GM10266 (cell line): Measurements from ENCODE around the gene SNAI3.

Experiments used
- DNase-seq: peaks from one replicate; pipeline ENCODE4 v3.0.0; 2012; ENCODE audit errors: extremely low spot score
- CTCF ChIP-seq: IDR thresholded peaks from 2 replicates; pipeline ENCODE4 v1.5.1; 2012; ENCODE audit warnings: mild to moderate bottlenecking, low read depth; ENCODE audit not compliant: control insufficient read depth, insufficient read depth; ENCODE audit errors: missing control alignments

Gene SNAI3

DNA sequence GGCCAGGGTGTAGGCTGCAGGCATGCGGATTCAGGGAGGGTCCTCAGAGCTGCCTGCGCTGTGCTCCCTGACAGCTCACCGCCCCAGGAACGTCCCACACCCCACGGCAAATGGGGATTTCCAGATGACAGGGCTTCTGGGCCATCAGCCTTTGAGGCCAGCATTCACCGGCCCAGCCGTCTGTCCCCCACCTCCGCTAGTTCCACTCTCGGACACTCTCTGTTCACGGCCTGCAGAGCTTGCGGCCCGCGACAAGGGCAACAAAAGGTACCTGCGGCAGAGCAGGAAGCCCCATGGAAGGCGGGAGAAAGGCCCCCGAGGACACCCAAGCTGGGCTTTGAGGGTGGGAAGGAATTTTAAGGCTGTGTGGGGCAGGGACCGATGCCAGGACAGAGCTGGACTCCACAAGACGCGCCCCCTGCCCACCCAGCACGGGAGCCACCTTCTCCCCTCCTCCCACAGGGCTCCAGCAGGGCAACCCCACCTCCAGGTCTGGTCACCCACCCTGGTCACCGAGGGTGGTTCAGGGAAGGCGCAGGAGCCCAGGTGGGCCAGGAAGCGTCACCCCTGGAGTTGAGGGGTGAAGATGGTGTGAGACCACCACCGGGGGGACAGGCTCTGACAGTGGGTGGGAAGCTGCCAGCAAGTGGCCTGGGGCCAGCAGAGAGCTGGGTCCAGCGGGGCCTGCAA is 29.9 kb downstream of the SNAI3 start:
- no peak for TF ChIP-seq CTCF

GRCh38 chr16:88655733-88656281 is 30.5 kb downstream of the SNAI3 start:
- no peak for TF ChIP-seq CTCF
- no peak for DNase-seq

More for the DNA sequence above, 29.9 kb downstream of the SNAI3 start:
- DNase-seq = no peak

DNA sequence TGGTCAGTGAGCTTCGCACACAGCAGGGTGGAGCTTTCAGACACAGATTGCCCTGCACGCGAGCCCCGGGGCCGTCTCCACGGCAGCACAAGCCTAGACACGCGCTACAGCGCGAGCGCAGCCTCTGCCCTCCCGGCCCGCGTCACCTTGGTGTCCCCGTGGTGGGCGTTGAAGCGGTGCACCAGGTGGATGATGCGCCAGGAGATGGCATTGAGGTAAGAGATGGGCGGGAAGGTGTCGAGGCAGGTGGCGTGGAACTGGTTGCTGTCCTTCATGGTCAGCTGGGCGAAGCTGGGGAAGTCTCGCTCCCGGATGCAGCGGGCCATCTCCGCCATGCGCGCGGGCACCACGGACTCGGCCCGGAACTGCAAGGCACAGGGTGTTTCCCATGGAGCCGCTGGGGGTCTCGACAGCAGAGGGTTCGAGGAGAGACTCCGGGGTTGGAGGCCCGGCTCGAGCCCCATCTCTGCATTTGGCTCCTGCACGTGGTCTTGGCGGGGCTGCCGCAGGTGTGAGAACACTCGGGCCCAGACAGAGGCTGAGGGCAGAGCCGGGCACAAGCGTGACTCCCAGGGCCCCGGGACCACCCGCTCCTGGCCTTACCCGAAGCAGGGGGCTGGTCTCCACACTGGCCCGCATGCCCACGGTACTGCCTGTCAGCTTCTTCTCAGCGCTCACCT is 31.1 kb downstream of the SNAI3 start:
- no peak for TF ChIP-seq CTCF
- DNase-seq = no peak

DNA sequence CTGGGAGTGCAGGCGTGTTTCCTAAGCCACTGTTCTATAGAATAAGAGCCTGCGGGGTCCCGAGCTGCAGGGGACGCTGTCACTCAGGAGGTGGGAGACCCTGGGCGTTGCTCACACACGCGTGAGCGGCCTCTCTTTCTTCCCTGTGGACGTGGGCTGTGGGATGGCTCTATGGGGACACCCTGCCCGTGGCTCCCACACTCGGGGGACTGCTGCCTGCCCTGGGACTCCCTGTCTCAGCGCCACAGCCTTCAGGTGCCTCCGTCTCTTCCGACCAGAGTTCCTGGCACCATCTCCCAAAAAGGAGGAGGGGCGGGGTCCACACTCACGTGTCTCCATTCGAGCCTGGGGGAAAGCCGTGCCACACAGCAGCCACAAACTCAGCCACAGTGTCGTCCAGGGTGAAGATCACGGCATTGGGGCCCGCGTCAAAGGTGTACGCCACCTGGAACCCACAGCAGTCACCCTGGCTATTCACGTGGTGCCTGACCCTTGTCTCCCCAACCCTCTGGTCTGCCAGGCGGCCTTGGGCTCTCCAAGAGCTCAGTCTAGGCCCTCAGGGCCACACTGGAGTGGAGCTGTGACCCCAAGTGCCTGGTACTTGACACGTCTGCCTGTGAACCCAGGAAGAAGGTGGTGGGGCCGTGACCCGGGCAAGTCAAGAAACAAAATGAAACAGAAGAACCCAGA is 31.8 kb downstream of the SNAI3 start:
- DNase-seq = no peak
- TF ChIP-seq CTCF = no peak

GRCh38 chr16:88653596-88654362 is 32.5 kb downstream of the SNAI3 start:
- DNase-seq = no peak
- no peak for TF ChIP-seq CTCF

- no peak for TF ChIP-seq CTCF
- DNase-seq = no peak
Observed at GRCh38 chr16:88653101-88653500, 33.2 kb downstream of the SNAI3 start.
